Heart left ventricle (tissue), 16 donors: ENCODE measurements around the gene SYNCRIP. TPM values are rescaled to one million over a fixed set of nuclear protein-coding genes. Genes with fewer than 3 reads are reported as not detected.
A peak's percentile ranks its signal among the peaks of the same experiment; 100 is the strongest.

Experiments
- ATAC-seq, 4 donors: fragments of 200-7000 bp; cut with Tn5 transposase; one replicate each; pipeline ENCODE4 v1.9.1; 2020 to 2022; ENCODE audit warnings: moderate library complexity in 4 of 4, mild to moderate bottlenecking in 3 of 4, moderate number of reproducible peaks in 1 of 4
- DNase-seq, 5 donors: peaks; one replicate each; pipeline ENCODE4 v3.0.0-alpha.2; 2020
- H3K27ac ChIP-seq, 12 donors: fragments of 200-600 bp; sonication (generic) in 4 of 12; one replicate each; pipeline versions ENCODE4 v1.5.0 to v1.8.0; 2016 to 2022; ENCODE audit warnings: mild to moderate bottlenecking in 2 of 12
- H3K27me3 ChIP-seq, 9 donors: fragments of 200-600 bp; sonication (generic) in 2 of 9; one replicate each; pipeline versions ENCODE4 v1.5.1 to v1.8.0; 2016 to 2022; ENCODE audit warnings: mild to moderate bottlenecking in 3 of 9
- H3K36me3 ChIP-seq, 9 donors: fragments of 200-600 bp; sonication (generic) in 2 of 9; one replicate each; pipeline versions ENCODE4 v1.5.0 to v1.8.0; 2018 to 2022; ENCODE audit warnings: mild to moderate bottlenecking in 2 of 9
- H3K4me1 ChIP-seq, 12 donors: fragments of 200-600 bp; sonication (generic) in 4 of 12; one replicate each; pipeline versions ENCODE4 v1.5.0 to v1.8.0; 2016 to 2022; ENCODE audit warnings: mild to moderate bottlenecking in 3 of 12
- H3K4me3 ChIP-seq, 12 donors: fragments of 200-600 bp; sonication (generic) in 4 of 12; one replicate each; pipeline versions ENCODE4 v1.5.0 to v1.8.0; 2017 to 2022; ENCODE audit warnings: mild to moderate bottlenecking in 9 of 12, moderate library complexity in 4 of 12
- H3K9me3 ChIP-seq, 12 donors: fragments of 200-600 bp; sonication (generic) in 4 of 12; one replicate each; pipeline versions ENCODE4 v1.5.0 to v1.8.0; 2016 to 2022; ENCODE audit warnings: mild to moderate bottlenecking in 1 of 12
- CTCF ChIP-seq, 12 donors: fragments of 200-600 bp; sonication (generic) in 4 of 12; IDR thresholded peaks; one replicate each; pipeline versions ENCODE4 v1.5.0 to v1.8.0; 2018 to 2022; ENCODE audit warnings: antibody characterized with exemption in 12 of 12, mild to moderate bottlenecking in 5 of 12
- POLR2A ChIP-seq, 2 donors: fragments of 450-650 bp; IDR thresholded peaks; one replicate each; pipeline ENCODE4 v1.6.1; 2017; ENCODE audit warnings: antibody characterized with exemption in 2 of 2, mild to moderate bottlenecking in 2 of 2, moderate library complexity in 2 of 2
- WGBS, 4 donors: extraction: QIAGEN DNeasy Blood & Tissue Kit in 2 of 4; methylation state at CpG; one replicate each; pipeline versions ENCODE4 v1.1.5 to v1.1.7; 2013 to 2018; 5-methylcytosine and 5-hydroxymethylcytosine counted together
- intact Hi-C, 10 donors: fragments of 100-400 bp; cut with DNase I; formaldehyde crosslinking; loops; one replicate each; pipeline versions ENCODE4 v1.11.1 to v1.14.2; 2022
- polyA plus RNA-seq, 2 donors: library from polyadenylated mRNA; stranded (reverse); fragments of 200-250 nt; gene quantifications; one replicate each; pipeline ENCODE4 v1.2.3, GENCODE V29; 2013
- total RNA-seq, 9 donors: library from RNA; depleted of rRNA in 2 of 9; stranded (reverse); fragments of >200 nt in 2 of 9; fragmentation: NEBNext Ultra II Directional in 3 of 9; extraction: Animal tissue kit (Norgen Biotek cat#: 25700) in 3 of 9; gene quantifications; one replicate each; pipeline versions ENCODE4 v1.1.0 to v1.2.4, GENCODE V29; 2016 to 2023
- donor health status: ischemic (EF 13 %, LVEDD 7.1; RV severe dilation, severe dysfunction).
- donor health status: healthy with polysubstance abuse.
- donor health status: DM: no; HTN: yes; CAD: no.
- donor health status: DM: no; HTN: no; CAD: no.
- donor health status: ischemic (EF 25% LVEDD 6.9; RV normal size, moderate dysfunction).
- donor health status: ischemic (EF 25% LVEDD 5.7; RV mildly dilated, moderate dysfunction).
- donor health status: healthy.
- donor health status: DM: yes; HTN: yes; CAD: no.
- donor health status: ischemic (EF 35%, LVEDD 5.7; RV mildly dilated, moderate dysfunction).
- donor health status: nonischemic (EF 11% LVEDD 7.7; RV severe dilation, severe dysfunction).
- donor health status: DM: yes; HTN: yes; CAD: no.
- donor health status: PGD.
- donor health status: ischemic (EF 29% LVEDD 5.4; RV normal size, mild dysfunction).
- donor health status: nonischemic (EF 23%, LVEDD 6.1; RV moderate dilation, normal function).

SYNCRIP gene
- total and polyA plus RNA-seq, 11 donors, result 23.7 to 71.0 (median 57.2) TPM

- Histone ChIP-seq H3K4me1 (peaks cover 0 to 38% (median 23%) of the 10 kb centered on the region in 12 donors), H3K36me3 (peaks cover 0 to 23% (median 0%) of the 10 kb centered on the region in 9 donors), H3K4me3 (peak overlapping the region; percentile 39 to 87 (median 74)), H3K27me3 (no peaks in the 10 kb centered on the region), H3K9me3 (no peaks in the 10 kb centered on the region), H3K27ac (peak overlapping the region in 9 of 12 donors; percentile 67 to 95 (median 93))
- intact Hi-C loops, result loop anchor here in 8 of 10 donors (2.0 to 10.0 kb wide), 11 partner anchors 35 to 1728 kb away; partner anchors contain the start of genes SNX14 (in 4 of the 8), SYNCRIP (in 2 of the 8), CFAP206 (in 1 of the 8) and ZNF292 (in 1 of the 8)
- 32 to 35% (median 33%) methylated on average over 14 of the region's 14 CpGs for WGBS, 4 donors
- DNase-seq, result no peak
- ATAC-seq, result no peak
- TF ChIP-seq CTCF (IDR thresholded peaks at IDR 0.05) (no peak), POLR2A (IDR thresholded peaks at IDR 0.05) (no peak)
Measured at GRCh38 chr6:85679445-85680123, 36.9 kb upstream of the SYNCRIP start.

GRCh38 chr6:85678602-85679444 is 36.1 kb upstream of the SYNCRIP start:
- Histone ChIP-seq H3K4me1 (peaks cover 0 to 45% (median 25%) of the 10 kb centered on the region in 12 donors), H3K36me3 (peaks cover 0 to 24% (median 0%) of the 10 kb centered on the region in 9 donors), H3K4me3 (peak overlapping the region; percentile 63 to 93 (median 84)), H3K9me3 (no peaks in the 10 kb centered on the region), H3K27me3 (no peaks in the 10 kb centered on the region), H3K27ac (peak overlapping the region; percentile 82 to 95 (median 92))
- intact Hi-C loops, result loop anchor here (1.0 to 10.0 kb wide), 13 partner anchors 34 to 1728 kb away; partner anchors contain the start of genes SNX14 (in 5 of the 10), SYNCRIP (in 2 of the 10), CFAP206 (in 1 of the 10) and ZNF292 (in 1 of the 10)
- peak; percentile 94 to 100 for TF ChIP-seq POLR2A (IDR thresholded peaks at IDR 0.05)
- TF ChIP-seq CTCF (IDR thresholded peaks at IDR 0.05), result peak in 1 of 12 donors; percentile 14
- DNase-seq (peak; percentile 98 to 99 (median 98)), ATAC-seq (peak; percentile 98 to 99 (median 98))
- 0 to 1% (median 1%) methylated on average over 32 to 82 of the region's 82 CpGs for WGBS, 4 donors

- H3K27ac ChIP-seq, result peak overlapping the region; percentile 82 to 95 (median 92)
- ATAC-seq, result peak; percentile 24 to 44 (median 32)
- H3K4me3 ChIP-seq, result peak overlapping the region; percentile 63 to 93 (median 84)
- WGBS, 4 donors, result 0% methylated on average over 34 of the region's 34 CpGs
- H3K36me3 ChIP-seq, result peaks cover 0 to 24% (median 0%) of the 10 kb centered on the region in 9 donors
- H3K9me3 ChIP-seq, result no peaks in the 10 kb centered on the region
- intact Hi-C loops, result loop anchor here (1.0 to 10.0 kb wide), 13 partner anchors 33 to 1729 kb away; partner anchors contain the start of genes SNX14 (in 5 of the 10), SYNCRIP (in 2 of the 10), CFAP206 (in 1 of the 10) and ZNF292 (in 1 of the 10)
- peaks cover 0 to 49% (median 25%) of the 10 kb centered on the region in 12 donors for H3K4me1 ChIP-seq
- TF ChIP-seq CTCF (IDR thresholded peaks at IDR 0.05) (no peak), POLR2A (IDR thresholded peaks at IDR 0.05) (no peak)
- H3K27me3 ChIP-seq, result no peaks in the 10 kb centered on the region
- no peak for DNase-seq
Measured at GRCh38 chr6:85678026-85678601, 35.4 kb upstream of the SYNCRIP start.
